ENCODE results near the gene FBXL5.
A peak's percentile ranks its signal among the peaks of the same experiment; 100 is the strongest.

GRCh38 chr4:15654593-15655222 is 449 bp downstream of the FBXL5 start:
- 0 out of 2 replicates have a peak, but pooled peaks have one; percentile 7 for TF ChIP-seq CTCF (IDR thresholded peaks at IDR 0.05)
- TF ChIP-seq ZFX (IDR thresholded peaks at IDR 0.05; ENCODE audit: borderline replicate concordance), result no peak
